PFSK-1 (cell line): ENCODE results near the gene NFAT5.

Experiments
- FOXP2 ChIP-seq: optimal IDR thresholded peaks from 2 replicates; pipeline ENCODE3; 2011; ENCODE audit warnings: borderline replicate concordance, control low read depth, inconsistent platforms; ENCODE audit not compliant: insufficient read depth; ENCODE audit errors: extremely low read length, extremely low read depth
- POLR2AphosphoS5 ChIP-seq: IDR thresholded peaks from 2 replicates; pipeline ENCODE4 v1.6.1; 2012; ENCODE audit warnings: low read depth, mild to moderate bottlenecking, control low read depth, low read length, moderate library complexity
- REST ChIP-seq, 2 experiments: IDR thresholded peaks; 2 replicates each; pipeline versions ENCODE4 v1.6.1 to v1.8.0; 2011 to 2012; ENCODE audit warnings: low read depth in 2 of 2, low read length in 2 of 2, control low read depth in 1 of 2, inconsistent platforms in 1 of 2, mild to moderate bottlenecking in 1 of 2, moderate library complexity in 1 of 2; ENCODE audit not compliant: insufficient read depth in 1 of 2
- SIN3A ChIP-seq: IDR thresholded peaks from 2 replicates; pipeline ENCODE4 v1.6.1; 2012; ENCODE audit warnings: mild to moderate bottlenecking, low read length, moderate library complexity, borderline replicate concordance; ENCODE audit not compliant: insufficient read depth
- TAF1 ChIP-seq: IDR thresholded peaks from 2 replicates; pipeline ENCODE4 v1.6.1; 2012; ENCODE audit warnings: low read length, control low read depth, borderline replicate concordance; ENCODE audit not compliant: insufficient read depth

Gene NFAT5

GRCh38 chr16:69599731-69600130, 34.0 kb downstream of the NFAT5 start:
- no peak for TF ChIP-seq POLR2AphosphoS5
- TF ChIP-seq TAF1: no peak
- no peak for TF ChIP-seq FOXP2
- TF ChIP-seq SIN3A: no peak
- TF ChIP-seq REST (IDR thresholded peaks at IDR 0.05; ENCODE audit: insufficient read depth in 1 of 2, low read depth in 2 of 2, low read length in 2 of 2): no peak

- TF ChIP-seq TAF1: no peak
- no peak for TF ChIP-seq POLR2AphosphoS5
- no peak for TF ChIP-seq REST (IDR thresholded peaks at IDR 0.05; ENCODE audit: insufficient read depth in 1 of 2, low read depth in 2 of 2, low read length in 2 of 2)
- TF ChIP-seq SIN3A: no peak
- TF ChIP-seq FOXP2: no peak
These were observed 34.4 kb downstream of the NFAT5 start for GRCh38 chr16:69600202-69600601.

- TF ChIP-seq REST (IDR thresholded peaks at IDR 0.05; ENCODE audit: insufficient read depth in 1 of 2, low read depth in 2 of 2, low read length in 2 of 2): no peak
- no peak for TF ChIP-seq POLR2AphosphoS5
- TF ChIP-seq FOXP2: no peak
- no peak for TF ChIP-seq SIN3A
- no peak for TF ChIP-seq TAF1
These were observed 35.5 kb downstream of the NFAT5 start for GRCh38 chr16:69601250-69601649.

DNA sequence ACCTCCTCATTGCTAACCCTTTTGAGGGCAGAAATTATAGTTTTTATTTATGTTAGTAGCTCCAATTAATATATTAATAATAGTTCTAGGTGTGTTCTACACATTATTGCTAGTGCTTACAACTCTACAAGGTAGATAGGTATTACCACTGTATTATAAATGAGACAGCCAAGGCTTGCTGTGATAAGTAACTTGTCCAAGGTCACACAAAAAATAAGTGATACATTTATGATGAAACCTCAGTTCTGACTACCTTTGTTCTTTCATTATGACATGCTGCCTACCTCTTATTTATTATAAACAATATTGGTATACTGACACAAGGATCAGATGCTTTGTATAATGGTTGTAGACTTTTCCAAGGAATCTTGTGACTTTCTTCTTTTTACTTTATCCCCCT, 41.2 kb downstream of the NFAT5 start:
- TF ChIP-seq SIN3A: no peak
- no peak for TF ChIP-seq TAF1
- no peak for TF ChIP-seq FOXP2

DNA sequence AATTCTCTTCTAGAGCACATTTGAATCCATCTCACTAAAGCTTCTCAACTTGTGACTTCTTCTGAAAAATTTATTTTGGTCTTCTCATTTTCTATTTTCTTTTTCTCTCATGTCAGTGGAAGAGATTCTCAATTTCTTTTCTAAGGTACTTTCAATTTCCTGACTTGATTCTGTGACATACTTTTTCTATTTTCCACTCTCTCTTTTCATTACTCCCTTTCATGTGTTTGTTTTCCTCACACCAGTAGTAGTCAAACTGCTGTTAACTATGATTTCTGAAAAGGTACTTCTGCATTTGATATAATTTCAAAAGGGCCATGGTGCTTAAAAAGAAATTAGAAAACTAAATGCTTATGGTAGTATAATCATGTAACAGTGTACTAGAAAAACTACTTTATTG, 41.9 kb downstream of the NFAT5 start:
- TF ChIP-seq POLR2AphosphoS5: no peak
- TF ChIP-seq SIN3A: no peak
- TF ChIP-seq TAF1: no peak
- no peak for TF ChIP-seq REST (IDR thresholded peaks at IDR 0.05; ENCODE audit: insufficient read depth in 1 of 2, low read depth in 2 of 2, low read length in 2 of 2)

- TF ChIP-seq POLR2AphosphoS5 (no peak), SIN3A (no peak), TAF1 (no peak), REST (IDR thresholded peaks at IDR 0.05; ENCODE audit: insufficient read depth in 1 of 2, low read depth in 2 of 2, low read length in 2 of 2) (no peak)
These were observed 44.6 kb downstream of the NFAT5 start for GRCh38 chr16:69610356-69610755.
